GM19240 (cell line): Measurements from ENCODE around the gene FAM124A.
A peak's percentile ranks its signal among the peaks of the same experiment; 100 is the strongest.
"Not testable (repeated sequence)": the region's sequence is repeated elsewhere in the genome, so short reads cannot be mapped to it uniquely, and the experiment has no call there.

Experiments used
- DNase-seq: peaks from one replicate; pipeline ENCODE4 v3.0.0; 2011; ENCODE audit warnings: low spot score; ENCODE audit not compliant: insufficient read length

The FAM124A gene

GRCh38 chr13:51269039-51269438 is 46.8 kb downstream of the FAM124A start:
- DNase-seq: no peak

- DNase-seq: no peak
Measured at GRCh38 chr13:51270623-51271415, 48.6 kb downstream of the FAM124A start.

DNA sequence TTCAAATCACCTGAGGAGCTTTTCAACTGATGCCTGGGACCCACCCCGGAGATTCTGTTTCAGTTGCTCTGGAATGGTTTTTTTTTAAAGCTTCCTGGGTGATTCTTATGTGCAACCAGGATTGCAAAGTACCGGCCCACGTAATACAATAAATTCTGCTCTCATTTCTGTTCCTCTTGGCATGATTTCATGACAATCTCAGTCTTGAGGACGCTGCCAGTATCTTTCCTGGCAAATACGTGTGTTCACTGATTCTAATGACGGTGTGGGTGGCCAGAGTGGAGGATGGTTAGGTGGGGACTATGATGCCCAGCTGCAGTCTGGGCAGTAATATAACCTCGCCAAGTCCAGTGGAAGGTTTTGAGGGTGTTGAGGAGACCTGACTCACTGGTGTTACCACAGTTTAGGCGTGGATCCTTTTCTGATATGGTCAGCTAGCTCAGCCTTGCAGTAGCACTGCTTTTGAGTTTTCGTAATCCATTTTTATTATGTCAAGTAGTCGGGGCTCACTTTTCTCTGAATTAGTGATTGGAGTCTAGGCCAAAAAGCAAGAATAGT is 49.4 kb downstream of the FAM124A start:
- DNase-seq: no peak

DNA sequence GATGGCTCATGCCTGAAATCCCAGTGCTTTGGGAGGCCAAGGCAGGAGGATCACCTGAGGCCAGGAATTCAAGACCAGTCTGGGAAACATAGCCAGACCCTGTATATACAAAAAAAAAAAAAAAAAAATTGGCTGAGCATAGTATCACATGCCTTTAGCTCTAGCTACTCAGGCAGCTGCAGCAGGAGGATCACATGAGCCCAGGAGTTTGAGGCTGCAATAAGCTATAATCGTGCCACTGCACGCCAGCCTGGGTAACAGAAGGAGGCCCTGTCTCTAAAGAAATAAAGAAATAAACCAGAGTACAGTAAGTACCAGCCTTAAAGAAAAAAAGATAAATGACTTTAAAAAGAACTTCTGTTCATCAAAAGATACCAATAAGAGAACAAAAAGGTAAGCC is 52.9 kb downstream of the FAM124A start:
- no peak for DNase-seq

GRCh38 chr13:51276636-51277035 is 54.4 kb downstream of the FAM124A start:
- no peak for DNase-seq

- no peak for DNase-seq
Measured at GRCh38 chr13:51277928-51278327, 55.7 kb downstream of the FAM124A start.

DNA sequence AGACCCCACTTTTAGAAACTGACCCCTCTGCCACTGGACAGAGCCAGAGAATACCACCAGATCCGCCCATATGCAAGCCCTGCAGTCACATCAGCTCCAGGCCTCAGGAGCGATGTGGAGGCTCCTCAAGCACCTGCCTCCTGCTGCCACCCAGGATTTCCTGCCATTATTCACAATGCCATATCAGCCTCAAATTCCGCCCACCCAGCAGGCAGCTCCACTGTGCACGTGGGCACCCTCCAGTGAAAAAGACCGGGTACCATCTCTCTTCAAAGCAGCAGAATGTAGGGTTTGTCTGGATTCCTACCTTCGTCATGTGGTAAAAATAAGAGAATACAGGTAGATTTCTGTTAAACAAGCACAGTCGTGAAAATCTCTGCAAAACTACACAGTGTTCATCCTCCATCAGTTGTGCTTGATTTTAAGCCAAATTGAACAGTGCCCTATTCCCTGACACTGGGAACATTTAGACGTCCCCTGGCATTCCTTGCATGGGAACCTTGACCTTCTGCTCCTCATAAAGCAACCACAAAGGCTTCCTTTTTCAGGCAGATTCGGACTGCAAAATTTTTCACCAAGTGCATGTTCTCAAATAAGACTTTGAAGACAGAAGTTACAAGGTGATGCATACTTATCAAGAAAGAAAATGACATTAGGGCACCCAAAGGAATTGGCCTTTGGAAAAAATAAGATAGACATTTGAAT is 56.4 kb downstream of the FAM124A start:
- no peak for DNase-seq

GRCh38 chr13:51280379-51280940 is 58.3 kb downstream of the FAM124A start:
- no peak for DNase-seq

GRCh38 chr13:51282322-51282721 is 60.1 kb downstream of the FAM124A start:
- no peak for DNase-seq

DNA sequence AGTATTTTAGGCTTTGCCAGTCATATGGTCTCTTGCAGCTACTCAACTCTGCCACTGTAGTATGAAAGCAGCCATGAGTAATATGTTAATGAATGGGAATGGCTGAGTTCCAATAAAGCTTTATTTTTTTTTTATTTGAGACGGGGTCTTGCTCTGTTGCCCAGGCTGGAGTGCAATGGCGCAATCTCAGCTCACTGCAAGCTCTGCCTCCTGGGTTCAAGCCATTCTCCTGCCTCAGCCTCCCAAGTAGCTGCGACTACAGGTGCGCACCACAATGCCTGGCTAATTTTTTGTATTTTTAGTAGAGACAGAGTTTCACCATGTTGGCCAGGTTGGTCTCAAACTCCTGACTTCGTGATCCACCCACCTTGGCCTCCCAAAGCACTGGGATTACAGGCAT is 60.7 kb downstream of the FAM124A start:
- not testable (repeated sequence) for DNase-seq

DNA sequence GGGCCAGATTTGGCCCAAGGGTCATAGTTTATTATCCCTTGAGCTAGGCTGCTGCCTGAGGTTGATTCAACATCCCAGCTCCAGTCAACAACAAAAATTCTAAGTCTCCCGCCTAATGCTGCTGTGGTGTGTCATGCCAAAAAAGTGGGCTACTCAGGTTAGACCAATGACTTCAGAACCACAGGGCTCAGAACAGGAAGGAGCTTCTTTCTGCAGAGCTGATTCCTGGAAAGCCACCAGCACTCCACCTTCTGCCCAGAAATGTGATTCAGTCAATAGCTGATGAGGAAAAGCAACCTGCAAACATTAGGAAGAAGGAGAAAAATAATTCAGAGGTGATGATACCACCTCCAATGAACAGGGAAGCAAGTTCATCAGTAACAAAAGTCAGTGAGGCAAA is 61.2 kb downstream of the FAM124A start:
- no peak for DNase-seq

GRCh38 chr13:51284339-51284738 is 62.1 kb downstream of the FAM124A start:
- DNase-seq: no peak

DNA sequence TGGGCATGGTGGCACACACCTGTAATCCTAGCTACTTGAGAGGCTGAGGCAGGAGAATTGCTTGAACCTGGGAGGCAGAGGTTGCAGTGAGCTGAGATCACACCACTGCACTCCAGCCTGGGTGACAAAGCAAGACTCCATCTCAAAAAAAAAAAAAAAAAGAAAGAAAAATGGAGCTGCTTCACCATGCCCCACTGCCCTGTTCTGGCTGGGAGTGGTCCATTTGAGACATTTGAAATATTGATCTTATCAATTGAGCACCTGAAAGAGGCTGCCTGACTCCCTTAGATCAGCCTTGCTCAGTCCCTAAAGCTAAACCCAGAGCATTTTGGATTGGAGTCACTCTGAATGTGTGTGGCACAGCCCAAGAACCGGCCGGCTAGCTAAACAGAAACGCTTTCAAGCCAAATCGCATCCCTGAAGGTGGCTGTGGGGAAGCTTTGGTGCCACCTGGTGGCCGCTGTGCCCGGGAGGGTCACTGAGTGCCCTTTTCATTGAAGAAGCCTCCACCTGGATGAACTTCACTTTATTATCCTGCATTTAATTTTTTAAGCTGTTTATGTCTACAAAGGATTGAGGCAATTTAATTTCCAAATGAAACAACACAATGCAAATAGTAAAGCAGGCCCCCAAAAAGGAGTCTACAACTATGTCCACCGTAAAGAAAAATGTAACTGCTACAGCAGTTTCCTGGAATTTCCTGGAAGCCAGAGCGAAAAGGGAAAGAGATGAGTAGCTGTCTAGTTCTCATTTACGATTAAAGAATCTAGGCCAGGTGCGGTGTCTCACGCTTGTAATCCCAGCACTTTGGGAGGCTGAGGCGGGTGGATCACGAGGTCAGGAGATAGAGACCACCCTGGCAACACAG is 64.2 kb downstream of the FAM124A start:
- peak; percentile 59 for DNase-seq

GRCh38 chr13:51287758-51288157 is 65.6 kb downstream of the FAM124A start:
- no peak for DNase-seq

DNA sequence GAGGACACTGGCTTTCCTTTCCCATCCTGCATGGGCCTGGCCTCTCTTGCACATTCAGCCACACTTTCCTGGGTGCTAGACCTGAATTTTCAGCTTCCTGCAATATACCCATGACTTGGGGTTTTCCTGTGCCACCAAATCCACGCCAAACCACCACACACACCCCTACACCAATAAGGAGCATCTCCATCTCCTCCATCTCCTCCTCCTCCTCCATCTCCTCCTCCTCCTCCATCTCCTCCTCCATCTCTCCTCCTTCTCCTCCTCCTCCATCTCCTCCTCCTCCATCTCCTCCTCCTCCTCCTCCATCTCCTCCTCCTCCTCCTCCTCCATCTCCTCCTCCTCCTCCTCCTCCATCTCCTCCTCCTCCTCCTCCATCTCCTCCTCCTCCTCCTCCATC is 66.1 kb downstream of the FAM124A start:
- not testable (repeated sequence) for DNase-seq

GRCh38 chr13:51291341-51291740 is 69.1 kb downstream of the FAM124A start:
- DNase-seq: no peak

DNA sequence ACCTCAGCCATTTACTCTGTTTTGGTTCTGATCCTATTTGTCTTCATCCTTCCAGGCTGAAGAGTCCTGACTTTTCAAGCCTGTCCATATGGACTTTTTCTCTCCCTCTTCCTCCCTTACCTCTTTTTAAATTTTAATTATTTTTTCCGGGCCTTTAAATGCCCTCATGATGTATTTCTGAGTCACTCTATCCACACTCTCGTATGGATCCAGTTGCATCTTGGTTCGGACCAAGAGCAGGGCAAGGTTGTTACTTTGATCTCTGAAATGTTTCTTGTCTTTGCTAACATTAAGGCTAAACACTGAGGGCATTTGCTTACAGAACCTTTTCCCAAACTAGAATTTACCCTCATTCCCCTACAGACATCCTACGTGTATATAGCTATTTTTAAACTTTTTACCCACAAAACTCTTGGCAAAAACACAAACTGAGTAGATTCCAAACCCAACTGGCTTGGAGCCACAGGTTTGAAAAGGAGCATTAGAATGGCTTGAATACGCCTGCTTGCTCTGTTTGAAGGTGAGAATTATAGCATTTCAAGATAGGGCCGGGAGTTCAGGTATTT is 69.9 kb downstream of the FAM124A start:
- no peak for DNase-seq

- DNase-seq: no peak
Measured at GRCh38 chr13:51297556-51297955, 75.4 kb downstream of the FAM124A start.

DNA sequence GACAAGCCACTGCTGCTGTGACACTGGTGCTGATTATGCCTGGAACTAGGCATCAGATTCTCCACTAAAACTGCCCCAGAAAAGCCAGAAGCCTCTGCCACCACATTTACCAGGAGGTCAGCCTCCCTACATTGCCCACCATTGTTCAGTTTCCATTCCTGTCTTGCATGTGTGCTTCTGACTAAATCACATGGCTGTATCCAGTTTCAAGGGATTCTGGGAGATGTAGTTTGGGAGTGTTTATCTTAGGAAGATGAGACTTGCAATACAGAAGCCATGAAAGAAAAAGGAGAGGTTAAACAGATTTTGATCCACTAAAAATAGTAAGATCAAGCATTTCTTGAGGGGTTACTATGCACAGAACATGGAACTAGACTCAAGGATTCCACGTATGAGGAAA is 76.6 kb downstream of the FAM124A start:
- no peak for DNase-seq

- no peak for DNase-seq
Measured at GRCh38 chr13:51303063-51303552, 80.9 kb downstream of the FAM124A start.

DNA sequence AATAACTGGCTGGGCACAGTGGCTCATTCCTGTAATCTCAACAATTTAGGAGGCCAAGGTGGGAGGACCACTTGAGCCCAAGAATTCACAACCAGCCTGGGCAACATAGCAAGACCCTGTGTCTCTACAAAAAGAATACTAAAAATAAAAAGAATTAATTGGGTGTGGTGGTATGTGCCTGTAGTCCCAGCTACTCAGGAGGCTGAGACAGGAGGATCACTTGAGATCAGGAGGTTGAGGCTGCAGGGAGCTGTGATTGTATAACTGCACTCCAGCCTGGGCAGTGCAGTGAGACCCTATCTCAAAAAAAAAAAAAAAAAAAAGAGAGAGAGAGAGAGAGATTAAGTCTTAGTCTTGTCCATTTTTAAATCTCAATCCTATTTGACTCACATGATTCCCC is 81.7 kb downstream of the FAM124A start:
- no peak for DNase-seq
